ENCODE measurements around the gene WDR45B. TPM values are rescaled to one million over a fixed set of nuclear protein-coding genes. Genes with fewer than 3 reads are reported as not detected.

The WDR45B gene
- total RNA-seq, 2 experiments from 2014 or later: 61.7 to 81.9 TPM

- CTCF ChIA-PET (ENCODE audit: unreplicated experiment): no interaction called here
- Histone ChIP-seq H4K20me1 (ENCODE audit: insufficient read depth, low read length) (0 out of 2 replicates have a peak, but pooled peaks cover 4% of the 10 kb centered on the region), H3K4me2 (ENCODE audit: low read length) (no peak overlapping the region), H3K36me3 (ENCODE audit: insufficient read depth, low read length) (peaks cover 89% of the 10 kb centered on the region), H3K4me1 (ENCODE audit: insufficient read depth, low read length, poor library complexity, severe bottlenecking) (no peaks in the 10 kb centered on the region), H3K9me2 (ENCODE audit: insufficient read depth, low read length) (no peaks in the 10 kb centered on the region), H2AFZ (ENCODE audit: low read length) (no peak overlapping the region), H3K79me2 (ENCODE audit: insufficient read depth, low read depth, low read length) (peaks cover 72% of the 10 kb centered on the region), H3K9me3 (ENCODE audit: low read length) (no peaks in the 10 kb centered on the region), H3K27ac (ENCODE audit: low read depth, low read length, poor library complexity, severe bottlenecking) (no peak overlapping the region), H3K4me3 (ENCODE audit: low read depth, low read length, poor library complexity, severe bottlenecking) (no peak overlapping the region)
- no peak for DNase-seq (ENCODE audit: low spot score)
- TF ChIP-seq EZH2phosphoT487 (IDR thresholded peaks at IDR 0.05; ENCODE audit: borderline replicate concordance, low read depth, low read length) (no peak), CTCF (conservative IDR thresholded peaks at IDR 0.05; ENCODE audit: low read length) (no peak)
- no TSS peak for BruUV-seq (replicated peaks)
- POLR2A ChIA-PET: interaction anchor here (1.1 kb wide), 1 partner anchor 11 kb away, joined by 3 read pairs; no protein-coding TSS in a partner anchor
- intact Hi-C loops (cut with micrococcal nuclease; ENCODE audit: unreplicated experiment): no loop called here
Measured at GRCh38 chr17:82633343-82633742, 14.9 kb downstream of the WDR45B start.

GRCh38 chr17:82632451-82632850 lies 15.8 kb downstream of the WDR45B start:
- POLR2A ChIA-PET: interaction anchor here (0.6 to 1.1 kb wide), 2 partner anchors 10 to 29 kb away, joined by 3 read pairs; no protein-coding TSS in a partner anchor
- no TSS peak for BruUV-seq (replicated peaks)
- Histone ChIP-seq H2AFZ (ENCODE audit: low read length) (no peak overlapping the region), H3K9me3 (ENCODE audit: low read length) (no peaks in the 10 kb centered on the region), H3K4me3 (ENCODE audit: low read depth, low read length, poor library complexity, severe bottlenecking) (no peak overlapping the region), H3K9me2 (ENCODE audit: insufficient read depth, low read length) (no peaks in the 10 kb centered on the region), H4K20me1 (ENCODE audit: insufficient read depth, low read length) (0 out of 2 replicates have a peak, but pooled peaks cover 4% of the 10 kb centered on the region), H3K36me3 (ENCODE audit: insufficient read depth, low read length) (peaks cover 90% of the 10 kb centered on the region), H3K4me2 (ENCODE audit: low read length) (no peak overlapping the region), H3K4me1 (ENCODE audit: insufficient read depth, low read length, poor library complexity, severe bottlenecking) (no peaks in the 10 kb centered on the region), H3K27ac (ENCODE audit: low read depth, low read length, poor library complexity, severe bottlenecking) (no peak overlapping the region), H3K79me2 (ENCODE audit: insufficient read depth, low read depth, low read length) (peaks cover 65% of the 10 kb centered on the region)
- TF ChIP-seq CTCF (conservative IDR thresholded peaks at IDR 0.05; ENCODE audit: low read length) (no peak), EZH2phosphoT487 (IDR thresholded peaks at IDR 0.05; ENCODE audit: borderline replicate concordance, low read depth, low read length) (no peak)
- intact Hi-C loops (cut with micrococcal nuclease; ENCODE audit: unreplicated experiment): no loop called here
- no peak for DNase-seq (ENCODE audit: low spot score)
- CTCF ChIA-PET (ENCODE audit: unreplicated experiment): no interaction called here

- H3K4me3 ChIP-seq (ENCODE audit: low read depth, low read length, poor library complexity, severe bottlenecking): no peak overlapping the region
- H3K27ac ChIP-seq (ENCODE audit: low read depth, low read length, poor library complexity, severe bottlenecking): no peak overlapping the region
- 0 out of 2 replicates have a peak, but pooled peaks cover 4% of the 10 kb centered on the region for H4K20me1 ChIP-seq (ENCODE audit: insufficient read depth, low read length)
- no TSS peak for BruUV-seq (replicated peaks)
- no peak for TF ChIP-seq EZH2phosphoT487 (IDR thresholded peaks at IDR 0.05; ENCODE audit: borderline replicate concordance, low read depth, low read length)
- no peak for TF ChIP-seq CTCF (conservative IDR thresholded peaks at IDR 0.05; ENCODE audit: low read length)
- CTCF ChIA-PET (ENCODE audit: unreplicated experiment): no interaction called here
- no peaks in the 10 kb centered on the region for H3K9me3 ChIP-seq (ENCODE audit: low read length)
- DNase-seq (ENCODE audit: low spot score): no peak
- no peak overlapping the region for H2AFZ ChIP-seq (ENCODE audit: low read length)
- H3K4me1 ChIP-seq (ENCODE audit: insufficient read depth, low read length, poor library complexity, severe bottlenecking): no peaks in the 10 kb centered on the region
- H3K79me2 ChIP-seq (ENCODE audit: insufficient read depth, low read depth, low read length): peaks cover 56% of the 10 kb centered on the region
- H3K4me2 ChIP-seq (ENCODE audit: low read length): no peak overlapping the region
- POLR2A ChIA-PET: interaction anchor here (0.6 kb wide), 2 partner anchors 34 to 98 kb away, joined by 4 to 5 read pairs; no protein-coding TSS in a partner anchor
- H3K36me3 ChIP-seq (ENCODE audit: insufficient read depth, low read length): peaks cover 90% of the 10 kb centered on the region
- intact Hi-C loops (cut with micrococcal nuclease; ENCODE audit: unreplicated experiment): no loop called here
- no peaks in the 10 kb centered on the region for H3K9me2 ChIP-seq (ENCODE audit: insufficient read depth, low read length)
Measured at GRCh38 chr17:82631544-82631943, 16.7 kb downstream of the WDR45B start.
